Peyer's patch (tissue), 4 donors: ENCODE data around the gene DENND2D. TPM values are rescaled to one million over a fixed set of nuclear protein-coding genes. Genes with fewer than 3 reads are reported as not detected.

Source experiments
- DNase-seq, 3 donors: peaks; one replicate each; pipeline ENCODE4 v3.0.0-alpha.2; 2017 to 2019
- H3K27ac ChIP-seq, 4 donors: fragments of 200-600 bp; sonication (generic); one replicate each; pipeline ENCODE4 v1.5.1; 2016 to 2019
- H3K27me3 ChIP-seq, 2 donors: fragments of 200-600 bp; sonication (generic); one replicate each; pipeline ENCODE4 v1.5.1; 2019
- H3K36me3 ChIP-seq, 3 donors: fragments of 200-600 bp; sonication (generic); one replicate each; pipeline ENCODE4 v1.5.1; 2016 to 2019
- H3K4me1 ChIP-seq, 4 donors: fragments of 200-600 bp; sonication (generic); one replicate each; pipeline ENCODE4 v1.5.1; 2016 to 2019
- H3K4me3 ChIP-seq, 4 donors: fragments of 200-600 bp; sonication (generic); 1 replicate in 3 of 4; 2 replicates in 1 of 4; pipeline ENCODE4 v1.5.1; 2016 to 2019; ENCODE audit warnings: mild to moderate bottlenecking in 1 of 4
- H3K9me3 ChIP-seq, 4 donors: fragments of 200-600 bp; sonication (generic); one replicate each; pipeline ENCODE4 v1.5.1; 2016 to 2019; ENCODE audit warnings: mild to moderate bottlenecking in 1 of 4
- CTCF ChIP-seq, 6 experiments: fragments of 450-650 bp in 4 of 6; fragments of 200-600 bp in 2 of 6; sonication (generic) in 1 of 6; IDR thresholded peaks; one replicate each; pipeline ENCODE4 v1.5.1; 2017 to 2019; ENCODE audit warnings: antibody characterized with exemption in 6 of 6, mild to moderate bottlenecking in 3 of 6, moderate library complexity in 1 of 6
- POLR2A ChIP-seq, 2 donors: fragments of 450-650 bp; IDR thresholded peaks; one replicate each; pipeline ENCODE4 v1.5.1; 2017; ENCODE audit warnings: antibody characterized with exemption in 2 of 2, mild to moderate bottlenecking in 2 of 2, moderate library complexity in 2 of 2
- total RNA-seq, 4 donors: library from RNA; depleted of rRNA; stranded (reverse); fragments of >200 nt; gene quantifications; one replicate each; pipeline ENCODE4 v1.1.0, GENCODE V29; 2016

The DENND2D gene
- total RNA-seq, 4 donors from 2014 or later = 71.3 to 220 (median 86.5) TPM

DNA sequence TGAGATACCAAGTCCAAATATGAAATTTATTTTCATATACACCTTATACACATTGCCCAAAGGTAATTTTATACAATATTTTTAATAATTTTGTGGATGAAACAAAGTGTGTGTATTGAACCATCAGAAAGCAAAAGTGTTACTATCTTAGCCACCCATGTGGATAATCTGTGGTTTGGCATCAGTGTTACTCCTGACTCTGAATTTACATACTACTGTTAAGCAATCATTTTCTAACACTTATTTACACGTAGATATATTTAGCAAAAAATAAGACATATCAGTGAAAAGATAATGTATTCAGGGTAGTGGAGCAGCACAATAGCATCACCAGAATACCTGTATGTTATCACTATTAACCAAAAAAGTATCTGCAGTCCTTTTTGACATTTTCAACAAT lies 23.8 kb downstream of the DENND2D start:
- no peak for DNase-seq
- Histone ChIP-seq H3K36me3 (peaks cover 0 to 25% (median 0%) of the 10 kb centered on the region in 3 donors), H3K27ac (no peak overlapping the region), H3K27me3 (no peaks in the 10 kb centered on the region), H3K9me3 (no peaks in the 10 kb centered on the region), H3K4me1 (no peaks in the 10 kb centered on the region), H3K4me3 (no peak overlapping the region)
- TF ChIP-seq CTCF (IDR thresholded peaks at IDR 0.05) = no peak
- no peak for TF ChIP-seq POLR2A (IDR thresholded peaks at IDR 0.05)

GRCh38 chr1:111175349-111175748 lies 25.1 kb downstream of the DENND2D start:
- H3K4me1 ChIP-seq = no peaks in the 10 kb centered on the region
- H3K27ac ChIP-seq = no peak overlapping the region
- TF ChIP-seq POLR2A (IDR thresholded peaks at IDR 0.05) = no peak
- no peak for TF ChIP-seq CTCF (IDR thresholded peaks at IDR 0.05)
- H3K27me3 ChIP-seq = no peaks in the 10 kb centered on the region
- no peak for DNase-seq
- no peak overlapping the region for H3K4me3 ChIP-seq
- H3K36me3 ChIP-seq = peaks cover 0 to 30% (median 0%) of the 10 kb centered on the region in 3 donors
- H3K9me3 ChIP-seq = no peaks in the 10 kb centered on the region

DNA sequence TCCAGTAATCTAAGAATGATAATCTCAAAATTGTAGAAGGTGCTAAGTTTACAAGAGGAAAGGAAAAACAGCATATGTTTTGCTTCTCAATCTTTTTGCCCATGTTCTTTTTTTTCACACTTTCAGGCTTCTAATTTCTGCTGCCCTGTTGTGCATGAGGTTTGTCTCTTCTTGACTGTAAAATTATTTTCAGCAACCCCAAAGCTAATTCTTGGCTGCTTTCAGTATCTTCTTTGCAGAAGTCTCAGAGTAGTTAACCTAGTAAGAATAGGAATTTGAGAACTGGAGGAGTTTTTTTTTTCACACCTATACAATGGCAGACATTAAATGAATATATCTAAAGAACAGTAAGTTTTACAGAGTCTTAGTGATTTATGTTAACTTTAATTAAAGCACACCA lies 26.4 kb downstream of the DENND2D start:
- H3K4me1 ChIP-seq = no peaks in the 10 kb centered on the region
- H3K4me3 ChIP-seq = no peak overlapping the region
- no peaks in the 10 kb centered on the region for H3K9me3 ChIP-seq
- no peak for TF ChIP-seq CTCF (IDR thresholded peaks at IDR 0.05)
- TF ChIP-seq POLR2A (IDR thresholded peaks at IDR 0.05) = no peak
- no peaks in the 10 kb centered on the region for H3K27me3 ChIP-seq
- DNase-seq = no peak
- H3K36me3 ChIP-seq = peaks cover 0 to 32% (median 0%) of the 10 kb centered on the region in 3 donors
- no peak overlapping the region for H3K27ac ChIP-seq

- no peak overlapping the region for H3K27ac ChIP-seq
- no peak for DNase-seq
- TF ChIP-seq POLR2A (IDR thresholded peaks at IDR 0.05) (no peak), CTCF (IDR thresholded peaks at IDR 0.05) (no peak)
- H3K36me3 ChIP-seq = peaks cover 0 to 35% (median 0%) of the 10 kb centered on the region in 3 donors
- H3K4me1 ChIP-seq = no peaks in the 10 kb centered on the region
- H3K9me3 ChIP-seq = no peaks in the 10 kb centered on the region
- no peak overlapping the region for H3K4me3 ChIP-seq
- no peaks in the 10 kb centered on the region for H3K27me3 ChIP-seq
These were observed 28.0 kb downstream of the DENND2D start for GRCh38 chr1:111172463-111172862.

DNA sequence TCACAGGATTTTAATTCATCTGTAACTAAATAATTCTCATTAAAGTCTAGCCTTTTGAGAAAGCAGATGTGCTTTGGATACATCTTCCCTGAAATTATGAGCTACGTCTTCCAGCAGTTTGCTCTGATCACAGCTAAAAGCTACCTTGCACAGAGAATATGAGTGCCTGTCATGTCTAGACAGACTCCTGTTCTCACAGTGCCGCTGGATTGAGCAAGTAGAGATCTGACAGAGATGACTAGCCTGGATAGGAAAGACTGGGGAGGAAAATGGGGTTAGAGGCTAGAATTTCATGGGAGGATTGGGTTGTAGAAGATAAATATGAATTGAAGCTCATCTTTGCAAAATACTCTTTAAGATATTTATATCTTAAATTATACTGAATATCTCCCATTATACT lies 36.3 kb downstream of the DENND2D start:
- TF ChIP-seq CTCF (IDR thresholded peaks at IDR 0.05) = no peak
- no peak for TF ChIP-seq POLR2A (IDR thresholded peaks at IDR 0.05)
- no peak overlapping the region for H3K27ac ChIP-seq
- peaks cover 0 to 28% (median 0%) of the 10 kb centered on the region in 3 donors for H3K36me3 ChIP-seq
- H3K4me1 ChIP-seq = peaks cover 0 to 12% (median 1%) of the 10 kb centered on the region in 4 donors
- no peak overlapping the region for H3K4me3 ChIP-seq
- no peak for DNase-seq
- H3K9me3 ChIP-seq = no peaks in the 10 kb centered on the region
- no peaks in the 10 kb centered on the region for H3K27me3 ChIP-seq

GRCh38 chr1:111163363-111163762 lies 37.1 kb downstream of the DENND2D start:
- Histone ChIP-seq H3K4me1 (peaks cover 0 to 12% (median 1%) of the 10 kb centered on the region in 4 donors), H3K9me3 (no peaks in the 10 kb centered on the region), H3K27me3 (no peaks in the 10 kb centered on the region), H3K36me3 (peaks cover 0 to 20% (median 0%) of the 10 kb centered on the region in 3 donors), H3K27ac (no peak overlapping the region), H3K4me3 (no peak overlapping the region)
- TF ChIP-seq CTCF (IDR thresholded peaks at IDR 0.05) (no peak), POLR2A (IDR thresholded peaks at IDR 0.05) (no peak)
- no peak for DNase-seq
